ENCODE measurements around the gene PPP2CA. TPM values are rescaled to one million over a fixed set of nuclear protein-coding genes. Genes with fewer than 3 reads are reported as not detected.
A peak's percentile ranks its signal among the peaks of the same experiment; 100 is the strongest.

Gene PPP2CA
- total and polyA plus RNA-seq, 5 donors from 2014 or later: 221 to 276 (median 233) TPM

GRCh38 chr5:134249469-134250379 lies 23.9 kb upstream of the PPP2CA start:
- no peaks in the 10 kb centered on the region for H3K36me3 ChIP-seq (ENCODE audit: control insufficient read depth, insufficient read depth, low read length)
- Mint-ChIP-seq H3K9me3 (no peaks in the 10 kb centered on the region), H3K4me1 (no peaks in the 10 kb centered on the region), H3K36me3 (no peaks in the 10 kb centered on the region), H3K27ac (no peak overlapping the region), H3K4me3 (no peak overlapping the region), H3K27me3 (peaks cover 8% of the 10 kb centered on the region)
- H3K27me3 ChIP-seq (ENCODE audit: control insufficient read depth, insufficient read depth, low read length): peaks cover 4% of the 10 kb centered on the region
- ATAC-seq (ENCODE audit: low read depth in 2 of 2): no peak
- no peaks in the 10 kb centered on the region for H3K4me1 ChIP-seq (ENCODE audit: control insufficient read depth, insufficient read depth, low read length, poor library complexity, severe bottlenecking)
- no peak for DNase-seq
- H3K9me3 ChIP-seq (ENCODE audit: control insufficient read depth in 2 of 2, low read length in 2 of 2): no peaks in the 10 kb centered on the region
- H3K27ac ChIP-seq (ENCODE audit: insufficient read depth, low read length, poor library complexity, severe bottlenecking): no peak overlapping the region
- H3K4me3 ChIP-seq (ENCODE audit: low read depth, low read length): no peak overlapping the region

- no peaks in the 10 kb centered on the region for H3K9me3 Mint-ChIP-seq
- Histone ChIP-seq H3K4me1 (ENCODE audit: control insufficient read depth, insufficient read depth, low read length, poor library complexity, severe bottlenecking) (no peaks in the 10 kb centered on the region), H3K27ac (ENCODE audit: insufficient read depth, low read length, poor library complexity, severe bottlenecking) (no peak overlapping the region), H3K27me3 (ENCODE audit: control insufficient read depth, insufficient read depth, low read length) (peaks cover 4% of the 10 kb centered on the region), H3K36me3 (ENCODE audit: control insufficient read depth, insufficient read depth, low read length) (no peaks in the 10 kb centered on the region), H3K9me3 (ENCODE audit: control insufficient read depth in 2 of 2, low read length in 2 of 2) (no peaks in the 10 kb centered on the region), H3K4me3 (ENCODE audit: low read depth, low read length) (no peak overlapping the region)
- no peak for ATAC-seq (ENCODE audit: low read depth in 2 of 2)
- H3K36me3 Mint-ChIP-seq: no peaks in the 10 kb centered on the region
- no peak for DNase-seq
- no peak overlapping the region for H3K27ac Mint-ChIP-seq
- H3K27me3 Mint-ChIP-seq: peaks cover 8% of the 10 kb centered on the region
- H3K4me3 Mint-ChIP-seq: no peak overlapping the region
- H3K4me1 Mint-ChIP-seq: no peaks in the 10 kb centered on the region
Measured at GRCh38 chr5:134248256-134248655, 22.4 kb upstream of the PPP2CA start.

GRCh38 chr5:134247428-134248224 lies 21.8 kb upstream of the PPP2CA start:
- no peaks in the 10 kb centered on the region for H3K9me3 Mint-ChIP-seq

GRCh38 chr5:134246771-134247427 lies 21.0 kb upstream of the PPP2CA start:
- Histone ChIP-seq H3K4me1 (ENCODE audit: control insufficient read depth, insufficient read depth, low read length, poor library complexity, severe bottlenecking) (no peaks in the 10 kb centered on the region), H3K4me3 (ENCODE audit: low read depth, low read length) (no peak overlapping the region), H3K36me3 (ENCODE audit: control insufficient read depth, insufficient read depth, low read length) (no peaks in the 10 kb centered on the region), H3K27ac (ENCODE audit: insufficient read depth, low read length, poor library complexity, severe bottlenecking) (no peak overlapping the region), H3K9me3 (ENCODE audit: control insufficient read depth in 2 of 2, low read length in 2 of 2) (no peaks in the 10 kb centered on the region), H3K27me3 (ENCODE audit: control insufficient read depth, insufficient read depth, low read length) (peaks cover 2% of the 10 kb centered on the region)
- no peaks in the 10 kb centered on the region for H3K36me3 Mint-ChIP-seq
- H3K27me3 Mint-ChIP-seq: peaks cover 11% of the 10 kb centered on the region
- ATAC-seq (ENCODE audit: low read depth in 2 of 2) (no peak), DNase-seq (no peak)
- H3K9me3 Mint-ChIP-seq: no peaks in the 10 kb centered on the region
- H3K4me3 Mint-ChIP-seq: no peak overlapping the region
- H3K27ac Mint-ChIP-seq: no peak overlapping the region
- no peaks in the 10 kb centered on the region for H3K4me1 Mint-ChIP-seq

More at GRCh38 chr5:134247428-134248224, 21.8 kb upstream of the PPP2CA start:
- no peaks in the 10 kb centered on the region for H3K4me1 Mint-ChIP-seq
- Histone ChIP-seq H3K4me1 (ENCODE audit: control insufficient read depth, insufficient read depth, low read length, poor library complexity, severe bottlenecking) (no peaks in the 10 kb centered on the region), H3K27ac (ENCODE audit: insufficient read depth, low read length, poor library complexity, severe bottlenecking) (no peak overlapping the region), H3K36me3 (ENCODE audit: control insufficient read depth, insufficient read depth, low read length) (no peaks in the 10 kb centered on the region), H3K4me3 (ENCODE audit: low read depth, low read length) (no peak overlapping the region), H3K9me3 (ENCODE audit: control insufficient read depth in 2 of 2, low read length in 2 of 2) (no peaks in the 10 kb centered on the region), H3K27me3 (ENCODE audit: control insufficient read depth, insufficient read depth, low read length) (peaks cover 2% of the 10 kb centered on the region)
- peak overlapping the region in 1 of 3 donors; percentile 22 for H3K27ac Mint-ChIP-seq
- H3K4me3 Mint-ChIP-seq: no peak overlapping the region
- H3K36me3 Mint-ChIP-seq: no peaks in the 10 kb centered on the region
- H3K27me3 Mint-ChIP-seq: peaks cover 8% of the 10 kb centered on the region
- DNase-seq (no peak), ATAC-seq (ENCODE audit: low read depth in 2 of 2) (no peak)

GRCh38 chr5:134245692-134246091 lies 19.8 kb upstream of the PPP2CA start:
- Histone ChIP-seq H3K27me3 (ENCODE audit: control insufficient read depth, insufficient read depth, low read length) (peaks cover 4% of the 10 kb centered on the region), H3K27ac (ENCODE audit: insufficient read depth, low read length, poor library complexity, severe bottlenecking) (no peak overlapping the region), H3K4me1 (ENCODE audit: control insufficient read depth, insufficient read depth, low read length, poor library complexity, severe bottlenecking) (no peaks in the 10 kb centered on the region), H3K4me3 (ENCODE audit: low read depth, low read length) (no peak overlapping the region), H3K36me3 (ENCODE audit: control insufficient read depth, insufficient read depth, low read length) (no peaks in the 10 kb centered on the region), H3K9me3 (ENCODE audit: control insufficient read depth in 2 of 2, low read length in 2 of 2) (no peaks in the 10 kb centered on the region)
- H3K4me3 Mint-ChIP-seq: no peak overlapping the region
- no peaks in the 10 kb centered on the region for H3K4me1 Mint-ChIP-seq
- H3K36me3 Mint-ChIP-seq: no peaks in the 10 kb centered on the region
- H3K9me3 Mint-ChIP-seq: no peaks in the 10 kb centered on the region
- no peak overlapping the region for H3K27ac Mint-ChIP-seq
- ATAC-seq (ENCODE audit: low read depth in 2 of 2): no peak
- no peak for DNase-seq
- H3K27me3 Mint-ChIP-seq: peaks cover 16% of the 10 kb centered on the region

GRCh38 chr5:134245101-134245604 lies 19.3 kb upstream of the PPP2CA start:
- Histone ChIP-seq H3K36me3 (ENCODE audit: control insufficient read depth, insufficient read depth, low read length) (no peaks in the 10 kb centered on the region), H3K27me3 (ENCODE audit: control insufficient read depth, insufficient read depth, low read length) (peaks cover 9% of the 10 kb centered on the region), H3K4me3 (ENCODE audit: low read depth, low read length) (no peak overlapping the region), H3K9me3 (ENCODE audit: control insufficient read depth in 2 of 2, low read length in 2 of 2) (no peaks in the 10 kb centered on the region), H3K27ac (ENCODE audit: insufficient read depth, low read length, poor library complexity, severe bottlenecking) (no peak overlapping the region), H3K4me1 (ENCODE audit: control insufficient read depth, insufficient read depth, low read length, poor library complexity, severe bottlenecking) (no peaks in the 10 kb centered on the region)
- H3K27ac Mint-ChIP-seq: no peak overlapping the region
- H3K27me3 Mint-ChIP-seq: peaks cover 21% of the 10 kb centered on the region
- no peak overlapping the region for H3K4me3 Mint-ChIP-seq
- H3K36me3 Mint-ChIP-seq: no peaks in the 10 kb centered on the region
- H3K9me3 Mint-ChIP-seq: no peaks in the 10 kb centered on the region
- no peaks in the 10 kb centered on the region for H3K4me1 Mint-ChIP-seq
- no peak for DNase-seq
- ATAC-seq (ENCODE audit: low read depth in 2 of 2): no peak

- H3K4me3 Mint-ChIP-seq: no peak overlapping the region
- no peaks in the 10 kb centered on the region for H3K4me1 ChIP-seq (ENCODE audit: control insufficient read depth, insufficient read depth, low read length, poor library complexity, severe bottlenecking)
- no peaks in the 10 kb centered on the region for H3K36me3 Mint-ChIP-seq
- peaks cover 11% of the 10 kb centered on the region for H3K27me3 ChIP-seq (ENCODE audit: control insufficient read depth, insufficient read depth, low read length)
- no peak overlapping the region for H3K4me3 ChIP-seq (ENCODE audit: low read depth, low read length)
- no peaks in the 10 kb centered on the region for H3K4me1 Mint-ChIP-seq
- peaks cover 33% of the 10 kb centered on the region for H3K27me3 Mint-ChIP-seq
- no peaks in the 10 kb centered on the region for H3K36me3 ChIP-seq (ENCODE audit: control insufficient read depth, insufficient read depth, low read length)
- ATAC-seq (ENCODE audit: low read depth in 2 of 2) (no peak), DNase-seq (no peak)
- H3K9me3 Mint-ChIP-seq: peaks cover 0 to 2% (median 0%) of the 10 kb centered on the region in 7 donors
- H3K9me3 ChIP-seq (ENCODE audit: control insufficient read depth in 2 of 2, low read length in 2 of 2): no peaks in the 10 kb centered on the region
- H3K27ac Mint-ChIP-seq: no peak overlapping the region
- H3K27ac ChIP-seq (ENCODE audit: insufficient read depth, low read length, poor library complexity, severe bottlenecking): no peak overlapping the region
Measured at GRCh38 chr5:134242146-134242545, 16.3 kb upstream of the PPP2CA start.

Measured in CD4-positive, CD25-positive, alpha-beta regulatory T cell (primary cell).